Keratinocyte (primary cell): ENCODE results near the gene AEBP1. TPM values are rescaled to one million over a fixed set of nuclear protein-coding genes. Genes with fewer than 3 reads are reported as not detected.

Experiments
- DNase-seq: peaks from one replicate; pipeline ENCODE4 v3.0.0-alpha.2; 2011; ENCODE audit warnings: low read depth, missing footprints, low spot score
- FAIRE-seq: peaks from 2 replicates; lab custom pipeline; 2011; peaks lifted over from hg19 to GRCh38; lab: Jason Lieb, UNC
- H2AFZ ChIP-seq: 2 replicates; pipeline ENCODE4 v1.6.0; 2012; ENCODE audit warnings: low read length, control low read depth, inconsistent platforms; ENCODE audit not compliant: control insufficient read depth
- H3K27ac ChIP-seq: 2 replicates; pipeline ENCODE4 v1.5.1; 2011; ENCODE audit warnings: low read length; ENCODE audit not compliant: control insufficient read depth, insufficient read depth
- H3K27me3 ChIP-seq: 3 replicates; pipeline ENCODE4 v1.6.0; 2011; ENCODE audit warnings: low read length; ENCODE audit not compliant: control insufficient read depth, insufficient read depth; ENCODE audit errors: extremely low read depth
- H3K36me3 ChIP-seq, 2 experiments: 2 replicates in 1 of 2; 3 replicates in 1 of 2; pipeline ENCODE4 v1.5.1; 2011; ENCODE audit warnings: low read length in 2 of 2, mild to moderate bottlenecking in 1 of 2; ENCODE audit not compliant: control insufficient read depth in 2 of 2, insufficient read depth in 2 of 2; ENCODE audit errors: extremely low read depth in 1 of 2
- H3K4me1 ChIP-seq: 3 replicates; pipeline ENCODE4 v1.5.1; 2011; ENCODE audit warnings: low read length; ENCODE audit not compliant: control insufficient read depth, insufficient read depth; ENCODE audit errors: extremely low read depth
- H3K4me2 ChIP-seq: 3 replicates; pipeline ENCODE4 v1.6.0; 2011; ENCODE audit warnings: low read depth, low read length; ENCODE audit not compliant: control insufficient read depth, insufficient read depth; ENCODE audit errors: extremely low read depth
- H3K4me3 ChIP-seq, 3 experiments: fragments of 200-600 bp in 1 of 3; sonication (generic) in 1 of 3; 2 replicates in 2 of 3; 3 replicates in 1 of 3; pipeline ENCODE4 v1.5.1; 2011 to 2016; ENCODE audit warnings: low read length in 3 of 3, mild to moderate bottlenecking in 3 of 3, control low read depth in 2 of 3, inconsistent platforms in 1 of 3, low read depth in 1 of 3, mixed read lengths in 1 of 3, mixed run types in 1 of 3, moderate library complexity in 1 of 3; ENCODE audit not compliant: control insufficient read depth in 2 of 3, insufficient read depth in 2 of 3; ENCODE audit errors: extremely low read depth in 1 of 3
- H3K79me2 ChIP-seq: 2 replicates; pipeline ENCODE4 v1.6.0; 2012; ENCODE audit warnings: low read length; ENCODE audit not compliant: control insufficient read depth, insufficient read depth
- H3K9ac ChIP-seq: 3 replicates; pipeline ENCODE4 v1.6.0; 2011; ENCODE audit warnings: low read length; ENCODE audit not compliant: control insufficient read depth, insufficient read depth; ENCODE audit errors: extremely low read depth
- H3K9me1 ChIP-seq: 3 replicates; pipeline ENCODE4 v1.6.0; 2011; ENCODE audit warnings: low read length; ENCODE audit not compliant: control insufficient read depth, insufficient read depth; ENCODE audit errors: extremely low read depth
- H3K9me3 ChIP-seq: 2 replicates; pipeline ENCODE4 v1.5.1; 2012; ENCODE audit warnings: low read depth, low read length; ENCODE audit not compliant: control insufficient read depth
- H4K20me1 ChIP-seq: 3 replicates; pipeline ENCODE4 v1.6.0; 2011; ENCODE audit warnings: low read length; ENCODE audit not compliant: control insufficient read depth, insufficient read depth; ENCODE audit errors: extremely low read depth
- CTCF ChIP-seq, 3 experiments: IDR thresholded peaks in 1 of 3; conservative IDR thresholded peaks in 1 of 3; optimal IDR thresholded peaks in 1 of 3; 2 replicates in 2 of 3; 3 replicates in 1 of 3; pipeline versions ENCODE3 to v1.5.1; 2011; ENCODE audit warnings: low read length in 3 of 3, mild to moderate bottlenecking in 3 of 3, moderate library complexity in 2 of 3, control low read depth in 1 of 3, inconsistent platforms in 1 of 3; ENCODE audit not compliant: insufficient read depth in 2 of 3; ENCODE audit errors: extremely low read depth in 1 of 3
- EZH2 ChIP-seq: IDR thresholded peaks from one replicate; pipeline ENCODE4 v1.6.1; 2012; ENCODE audit warnings: inconsistent platforms, mild to moderate bottlenecking, low read length, moderate library complexity
- dilution Hi-C: fragments of 300-500 bp; cut with MboI; formaldehyde crosslinking; loops from one replicate; pipeline ENCODE4 v1.7.0; 2020; ENCODE audit warnings: low sequenced_read_pairs; ENCODE audit not compliant: extremely low pct_ligation_motif_present
- polyA plus RNA-seq, 5 experiments: library from polyadenylated mRNA; depleted of rRNA in 3 of 5; stranded (reverse) in 3 of 5; stranded (forward) in 1 of 5; unstranded in 1 of 5; fragments of >200 nt; gene quantifications; 1 replicate in 1 of 5; 2 replicates in 3 of 5; 3 replicates in 1 of 5; pipeline versions ENCODE4 v1.2.1 to v1.2.3, GENCODE V29; 2011 to 2012; ENCODE audit warnings: missing spikeins in 2 of 5, low read depth in 1 of 5, low replicate concordance in 1 of 5

AEBP1 gene
- polyA plus RNA-seq, 1 donor (not counting 4 experiments of a cell fraction or from before 2014, with no cell fraction given): 0.03 TPM

GRCh38 chr7:44076101-44076895, 27.8 kb upstream of the AEBP1 start:
- H3K36me3 ChIP-seq: peaks cover 6 to 27% of the 10 kb centered on the region in 2 experiments
- dilution Hi-C loops: no loop called here

GRCh38 chr7:44077061-44077460, 27.1 kb upstream of the AEBP1 start:
- DNase-seq (no peak), FAIRE-seq (no peak)
- no peak overlapping the region for H3K27ac ChIP-seq
- no peak overlapping the region for H3K9ac ChIP-seq
- H3K27me3 ChIP-seq: no peaks in the 10 kb centered on the region
- H3K36me3 ChIP-seq: peaks cover 6 to 27% of the 10 kb centered on the region in 2 experiments
- H3K4me1 ChIP-seq: peaks cover 20% of the 10 kb centered on the region
- no peaks in the 10 kb centered on the region for H4K20me1 ChIP-seq
- dilution Hi-C loops: no loop called here
- H2AFZ ChIP-seq: no peak overlapping the region
- no peaks in the 10 kb centered on the region for H3K79me2 ChIP-seq
- H3K9me1 ChIP-seq: peaks cover 3% of the 10 kb centered on the region
- H3K4me3 ChIP-seq: no peak overlapping the region
- H3K9me3 ChIP-seq: no peaks in the 10 kb centered on the region
- no peak overlapping the region for H3K4me2 ChIP-seq
- TF ChIP-seq CTCF (optimal IDR thresholded peaks at IDR 0.05 in 1 of 3, IDR thresholded peaks at IDR 0.05 in 1 of 3, conservative IDR thresholded peaks at IDR 0.05 in 1 of 3; ENCODE audit: extremely low read depth in 1 of 3, insufficient read depth in 2 of 3, low read length in 3 of 3): no peak

More at GRCh38 chr7:44076101-44076895, 27.8 kb upstream of the AEBP1 start:
- Histone ChIP-seq H3K4me1 (peaks cover 28% of the 10 kb centered on the region), H3K9me3 (no peaks in the 10 kb centered on the region), H3K9ac (no peak overlapping the region), H2AFZ (no peak overlapping the region), H3K27me3 (no peaks in the 10 kb centered on the region), H4K20me1 (no peaks in the 10 kb centered on the region), H3K4me2 (no peak overlapping the region), H3K4me3 (no peak overlapping the region), H3K79me2 (no peaks in the 10 kb centered on the region), H3K9me1 (peaks cover 3% of the 10 kb centered on the region), H3K27ac (no peak overlapping the region)
- no peak for TF ChIP-seq EZH2
- no peak for FAIRE-seq
- no peak for DNase-seq
